Peyer's patch (tissue), 4 donors: ENCODE measurements around the gene KCTD15.

Experiments
- CTCF ChIP-seq, 6 experiments: fragments of 450-650 bp in 4 of 6; fragments of 200-600 bp in 2 of 6; sonication (generic) in 1 of 6; IDR thresholded peaks; one replicate each; pipeline ENCODE4 v1.5.1; 2017 to 2019; ENCODE audit warnings: antibody characterized with exemption in 6 of 6, mild to moderate bottlenecking in 3 of 6, moderate library complexity in 1 of 6
- POLR2A ChIP-seq, 2 donors: fragments of 450-650 bp; IDR thresholded peaks; one replicate each; pipeline ENCODE4 v1.5.1; 2017; ENCODE audit warnings: antibody characterized with exemption in 2 of 2, mild to moderate bottlenecking in 2 of 2, moderate library complexity in 2 of 2

GRCh38 chr19:33800012-33800680 is 3.5 kb downstream of the KCTD15 start:
- no peak for TF ChIP-seq CTCF (IDR thresholded peaks at IDR 0.05)
- TF ChIP-seq POLR2A (IDR thresholded peaks at IDR 0.05): no peak
